Esophagus muscularis mucosa (tissue), 3 donors: ENCODE results near the gene TAS2R5.

Source experiments
- CTCF ChIP-seq, 3 experiments: fragments of 200-600 bp in 2 of 3; fragments of 450-650 bp in 1 of 3; sonication (generic) in 2 of 3; IDR thresholded peaks; one replicate each; pipeline ENCODE4 v1.5.1; 2017 to 2019; ENCODE audit warnings: antibody characterized with exemption in 3 of 3, mild to moderate bottlenecking in 2 of 3, moderate library complexity in 1 of 3
- POLR2AphosphoS5 ChIP-seq, 2 donors: sonication (generic); formaldehyde crosslinking; IDR thresholded peaks; one replicate each; pipeline ENCODE4 v1.6.1; 2017; ENCODE audit warnings: antibody characterized with exemption in 2 of 2

DNA sequence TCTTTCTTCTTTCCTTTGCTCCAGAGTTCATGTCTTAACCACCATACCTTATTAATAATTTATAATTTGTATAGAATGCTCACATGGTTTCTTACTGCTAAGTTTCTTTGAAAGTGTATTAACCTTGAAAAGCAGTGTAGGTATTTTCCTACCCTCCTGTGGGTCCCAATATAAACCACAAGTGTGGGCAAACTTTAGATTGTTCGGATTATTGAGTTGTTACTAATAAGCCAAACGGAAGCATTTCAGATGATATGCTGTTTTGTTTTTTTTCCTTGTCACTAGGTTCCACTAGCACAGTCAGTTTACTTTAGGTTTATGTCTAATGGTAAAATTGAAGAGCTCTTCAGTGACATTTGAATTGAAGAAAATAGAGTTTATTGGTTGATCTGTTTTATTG, 41.6 kb upstream of the TAS2R5 start:
- TF ChIP-seq CTCF (IDR thresholded peaks at IDR 0.05) (no peak), POLR2AphosphoS5 (IDR thresholded peaks at IDR 0.05) (no peak)
